ENCODE data around the gene UPF2. TPM values are rescaled to one million over a fixed set of nuclear protein-coding genes. Genes with fewer than 3 reads are reported as not detected.

UPF2 gene
- total and polyA plus RNA-seq, 2 of the 4 experiments (the other 2 are of a cell fraction) = 9.2 to 14.3 TPM

- H2BK120ac ChIP-seq (ENCODE audit: low read depth, low read length) = no peak overlapping the region
- H3K9me1 ChIP-seq (ENCODE audit: insufficient read depth, low read length) = peaks cover 8% of the 10 kb centered on the region
- no peak overlapping the region for H3K9ac ChIP-seq (ENCODE audit: low read depth, low read length)
- dilution Hi-C loops (cut with HindIII; ENCODE audit: low sequenced_read_pairs, unreplicated experiment) (no loop called here), intact Hi-C loops (cut with micrococcal nuclease) (no loop called here), in situ Hi-C loops (cut with MboI; ENCODE audit: low sequenced_read_pairs) (no loop called here)
- no peak overlapping the region for H4K8ac ChIP-seq (ENCODE audit: low read depth in 2 of 2, low read length in 2 of 2)
- no peak overlapping the region for H3K18ac ChIP-seq (ENCODE audit: low read depth, low read length)
- no peak overlapping the region for H4K5ac ChIP-seq (ENCODE audit: low read depth, low read length)
- no peaks in the 10 kb centered on the region for H3K36me3 ChIP-seq (ENCODE audit: control insufficient read depth, insufficient read depth, low read length)
- ChIA-PET CTCF (no interaction called here), POLR2A (ENCODE audit: unreplicated experiment) (no interaction called here)
- H3K9me3 ChIP-seq (ENCODE audit: control insufficient read depth, insufficient read depth, low read length) = no peaks in the 10 kb centered on the region
- TF ChIP-seq RAD21 (IDR thresholded peaks at IDR 0.05; ENCODE audit: low read length) = no peak
- TF ChIP-seq RCOR1 (IDR thresholded peaks at IDR 0.05; ENCODE audit: insufficient replicate concordance, low read length) = no peak
- TF ChIP-seq CHD1 (IDR thresholded peaks at IDR 0.05; ENCODE audit: low read depth, low read length) = no peak
- no peak for TF ChIP-seq ELK1 (IDR thresholded peaks at IDR 0.05; ENCODE audit: borderline replicate concordance, low read depth, low read length)
- H2AK9ac ChIP-seq (replicated peaks; ENCODE audit: low read depth, low read length, poor library complexity) = no peak overlapping the region
- no peak overlapping the region for H3K56ac ChIP-seq (ENCODE audit: extremely low read depth, insufficient read depth, low read length)
- BruUV-seq (replicated peaks) = no TSS peak
- no peak overlapping the region for H2BK5ac ChIP-seq (ENCODE audit: low read depth, low read length, poor library complexity, severe bottlenecking)
- peak overlapping the region; percentile 6 for H2AFZ ChIP-seq (replicated peaks; ENCODE audit: low read length, poor library complexity)
- H2BK15ac ChIP-seq (ENCODE audit: low read depth, low read length) = no peak overlapping the region
- H3K79me1 ChIP-seq (ENCODE audit: low read depth in 1 of 2, low read length in 2 of 2) = no peaks in the 10 kb centered on the region
- no peak overlapping the region for H2AK5ac ChIP-seq (ENCODE audit: low read depth, low read length)
- H3K4ac ChIP-seq (ENCODE audit: low read depth, low read length) = no peak overlapping the region
- no peak overlapping the region for H3K27ac ChIP-seq (ENCODE audit: insufficient read depth, low read length)
- no peak overlapping the region for H2BK20ac ChIP-seq (ENCODE audit: low read depth, low read length)
- H3K4me2 ChIP-seq (ENCODE audit: low read depth, low read length) = no peak overlapping the region
- H3K27me3 ChIP-seq (ENCODE audit: control insufficient read depth, insufficient read depth, low read length) = no peaks in the 10 kb centered on the region
- no peak for ATAC-seq (ENCODE audit: low read depth)
- H3K4me1 ChIP-seq (ENCODE audit: control insufficient read depth, insufficient read depth, low read length) = peaks cover 4% of the 10 kb centered on the region; the same call in 1 of the 2 replicates
- no peak for DNase-seq
- H3K4me3 ChIP-seq (ENCODE audit: insufficient read depth, low read depth, low read length) = no peak overlapping the region
- 92% methylated on average over 2 of the region's 7 CpGs; no CpG with 5 or more reads in 1 of the 2 experiments for WGBS, 2 experiments (ENCODE audit: extremely low coverage in 2 of 2, insufficient read length in 1 of 2)
- H4K20me1 ChIP-seq (ENCODE audit: insufficient read depth, low read length) = no peaks in the 10 kb centered on the region
- H3K23ac ChIP-seq (ENCODE audit: low read depth, low read length) = no peak overlapping the region
- H3K14ac ChIP-seq (replicated peaks; ENCODE audit: low read depth, low read length) = no peak overlapping the region
- no peak overlapping the region for H4K91ac ChIP-seq (ENCODE audit: insufficient read depth, low read depth, low read length)
These were observed 157.7 kb downstream of the UPF2 start for GRCh38 chr10:11884706-11885423.
